ENCODE results near the gene PDRG1. TPM values are rescaled to one million over a fixed set of nuclear protein-coding genes. Genes with fewer than 3 reads are reported as not detected.

PDRG1 gene
- polyA plus RNA-seq, 1 donor from 2014 or later, result 50.6 TPM

- Histone ChIP-seq H3K9me2 (ENCODE audit: insufficient read depth, low read length) (no peaks in the 10 kb centered on the region), H4K20me1 (ENCODE audit: insufficient read depth) (no peaks in the 10 kb centered on the region), H3K79me2 (replicated peaks; ENCODE audit: insufficient read depth, low read length) (peaks cover 42% of the 10 kb centered on the region), H3K27me3 (ENCODE audit: insufficient read depth, low read depth, low read length) (peaks cover 16% of the 10 kb centered on the region), H3K9me3 (ENCODE audit: low read length) (no peaks in the 10 kb centered on the region), H3K36me3 (ENCODE audit: insufficient read depth, low read length) (no peaks in the 10 kb centered on the region), H3K4me2 (ENCODE audit: low read length) (peak within 1 kb of the TSS; percentile 90), H3K4me3 (ENCODE audit: low read length) (peak within 1 kb of the TSS; percentile 77), H3K9ac (ENCODE audit: low read length) (peak within 1 kb of the TSS; percentile 83), H2AFZ (ENCODE audit: low read depth, low read length) (peak within 1 kb of the TSS; percentile 93), H3K27ac (ENCODE audit: low read length) (peak within 1 kb of the TSS; percentile 88), H3F3A (ENCODE audit: insufficient read depth, low read length, poor library complexity, severe bottlenecking) (peaks cover 8% of the 10 kb centered on the region)
- no peak for TF ChIP-seq EP300 (conservative IDR thresholded peaks at IDR 0.05; ENCODE audit: poor library complexity, severe bottlenecking)
- no peak for TF ChIP-seq CTCF (IDR thresholded peaks at IDR 0.05; ENCODE audit: poor library complexity, severe bottlenecking)
- TF ChIP-seq POLR2AphosphoS5 (IDR thresholded peaks at IDR 0.05), result peak; percentile 80
- no peak for TF ChIP-seq SMC3 (conservative IDR thresholded peaks at IDR 0.05; ENCODE audit: poor library complexity)
- TF ChIP-seq TAF1 (IDR thresholded peaks at IDR 0.05; ENCODE audit: low read depth), result peak; percentile 79
- TF ChIP-seq REST (IDR thresholded peaks at IDR 0.05; ENCODE audit: borderline replicate concordance), result no peak
- peak; percentile 46 for TF ChIP-seq MXI1 (conservative IDR thresholded peaks at IDR 0.05; ENCODE audit: poor library complexity, severe bottlenecking)
These were observed 16.0 kb upstream of the PDRG1 start, which contains the start of gene XKR7 for GRCh38 chr20:31967830-31968249. TSS of gene XKR7 (plus strand) at chr20:31968151. CDS start at chr20:31968176, 25 bp downstream.

GRCh38 chr20:31966991-31967655 is 15.3 kb upstream of the PDRG1 start:
- H3K4me3 ChIP-seq (ENCODE audit: low read length), result peak overlapping the region; percentile 77
- peaks cover 23% of the 10 kb centered on the region for H3K27me3 ChIP-seq (ENCODE audit: insufficient read depth, low read depth, low read length)
- no peaks in the 10 kb centered on the region for H3K9me2 ChIP-seq (ENCODE audit: insufficient read depth, low read length)
- H3K9ac ChIP-seq (ENCODE audit: low read length), result peak overlapping the region; percentile 83
- no peaks in the 10 kb centered on the region for H3K9me3 ChIP-seq (ENCODE audit: low read length)
- peaks cover 8% of the 10 kb centered on the region for H3F3A ChIP-seq (ENCODE audit: insufficient read depth, low read length, poor library complexity, severe bottlenecking)
- H3K27ac ChIP-seq (ENCODE audit: low read length), result peak overlapping the region; percentile 88
- peak overlapping the region; percentile 93 for H2AFZ ChIP-seq (ENCODE audit: low read depth, low read length)
- TF ChIP-seq TAF1 (IDR thresholded peaks at IDR 0.05; ENCODE audit: low read depth), result peak; percentile 51
- no peak for TF ChIP-seq MXI1 (conservative IDR thresholded peaks at IDR 0.05; ENCODE audit: poor library complexity, severe bottlenecking)
- TF ChIP-seq EP300 (conservative IDR thresholded peaks at IDR 0.05; ENCODE audit: poor library complexity, severe bottlenecking), result no peak
- no peak for TF ChIP-seq RAD21 (conservative IDR thresholded peaks at IDR 0.05)
- peak; percentile 14 for TF ChIP-seq POLR2AphosphoS5 (IDR thresholded peaks at IDR 0.05)
- TF ChIP-seq SMC3 (conservative IDR thresholded peaks at IDR 0.05; ENCODE audit: poor library complexity), result peak; percentile 22
- TF ChIP-seq REST (IDR thresholded peaks at IDR 0.05; ENCODE audit: borderline replicate concordance), result peak; percentile 69
- no peaks in the 10 kb centered on the region for H4K20me1 ChIP-seq (ENCODE audit: insufficient read depth)
- H3K79me2 ChIP-seq (replicated peaks; ENCODE audit: insufficient read depth, low read length), result peaks cover 42% of the 10 kb centered on the region
- no peaks in the 10 kb centered on the region for H3K36me3 ChIP-seq (ENCODE audit: insufficient read depth, low read length)
- peak overlapping the region; percentile 90 for H3K4me2 ChIP-seq (ENCODE audit: low read length)
